ENCODE results near the gene ACER1. TPM values are rescaled to one million over a fixed set of nuclear protein-coding genes. Genes with fewer than 3 reads are reported as not detected.
"Not testable (repeated sequence)": the region's sequence is repeated elsewhere in the genome, so short reads cannot be mapped to it uniquely, and the experiment has no call there.

The ACER1 gene
- total RNA-seq, 1 donor from 2014 or later: not detected

GRCh38 chr19:6322284-6322683 is 11.1 kb downstream of the ACER1 start:
- H3K36me3 ChIP-seq: no peaks in the 10 kb centered on the region
- H3K4me3 ChIP-seq: no peak overlapping the region
- no peak for DNase-seq
- intact Hi-C loops (cut with micrococcal nuclease): no loop called here
- no peaks in the 10 kb centered on the region for H3K9me3 ChIP-seq (replicated peaks)
- no peaks in the 10 kb centered on the region for H3K4me1 ChIP-seq
- no peak for TF ChIP-seq CTCF (IDR thresholded peaks at IDR 0.05; ENCODE audit: borderline replicate concordance)
- H3K27ac ChIP-seq (replicated peaks): no peak overlapping the region
- H3K27me3 ChIP-seq (ENCODE audit: low read depth): peaks cover 61% of the 10 kb centered on the region

- Histone ChIP-seq H3K27me3 (ENCODE audit: low read depth) (peaks cover 38% of the 10 kb centered on the region), H3K9me3 (replicated peaks) (no peaks in the 10 kb centered on the region), H3K27ac (replicated peaks) (no peak overlapping the region), H3K4me1 (no peaks in the 10 kb centered on the region), H3K4me3 (no peak overlapping the region), H3K36me3 (no peaks in the 10 kb centered on the region)
- DNase-seq: no peak
- TF ChIP-seq CTCF (IDR thresholded peaks at IDR 0.05; ENCODE audit: borderline replicate concordance): no peak
- intact Hi-C loops (cut with micrococcal nuclease): no loop called here
These were observed 14.0 kb downstream of the ACER1 start for GRCh38 chr19:6319376-6319775.

- intact Hi-C loops (cut with micrococcal nuclease): no loop called here
- Histone ChIP-seq H3K27ac (replicated peaks) (no peak overlapping the region), H3K4me3 (no peak overlapping the region), H3K9me3 (replicated peaks) (peaks cover 1% of the 10 kb centered on the region), H3K4me1 (no peaks in the 10 kb centered on the region), H3K36me3 (no peaks in the 10 kb centered on the region), H3K27me3 (ENCODE audit: low read depth) (peaks cover 38% of the 10 kb centered on the region)
- TF ChIP-seq CTCF (IDR thresholded peaks at IDR 0.05; ENCODE audit: borderline replicate concordance): no peak
- DNase-seq: no peak
These were observed 14.6 kb downstream of the ACER1 start for GRCh38 chr19:6318772-6319171.

- H3K4me3 ChIP-seq; H3K36me3 ChIP-seq; H3K27ac ChIP-seq (replicated peaks); H3K4me1 ChIP-seq; H3K9me3 ChIP-seq (replicated peaks); intact Hi-C loops (cut with micrococcal nuclease); DNase-seq: not testable (repeated sequence)
- H3K27me3 ChIP-seq (ENCODE audit: low read depth): peaks cover 31% of the 10 kb centered on the region
These were observed 17.8 kb downstream of the ACER1 start for GRCh38 chr19:6315646-6316045.

GRCh38 chr19:6313398-6313969 is 19.9 kb downstream of the ACER1 start:
- TF ChIP-seq CTCF (IDR thresholded peaks at IDR 0.05; ENCODE audit: borderline replicate concordance): no peak
- DNase-seq: no peak
- Histone ChIP-seq H3K4me1 (no peaks in the 10 kb centered on the region), H3K4me3 (no peak overlapping the region), H3K27ac (replicated peaks) (no peak overlapping the region), H3K36me3 (no peaks in the 10 kb centered on the region), H3K9me3 (replicated peaks) (peaks cover 9% of the 10 kb centered on the region), H3K27me3 (ENCODE audit: low read depth) (peaks cover 20% of the 10 kb centered on the region)
- intact Hi-C loops (cut with micrococcal nuclease): no loop called here

GRCh38 chr19:6312018-6312417 is 21.4 kb downstream of the ACER1 start:
- Histone ChIP-seq H3K4me3 (no peak overlapping the region), H3K4me1 (no peaks in the 10 kb centered on the region), H3K36me3 (no peaks in the 10 kb centered on the region), H3K27me3 (ENCODE audit: low read depth) (peaks cover 29% of the 10 kb centered on the region), H3K9me3 (replicated peaks) (peaks cover 9% of the 10 kb centered on the region), H3K27ac (replicated peaks) (no peak overlapping the region)
- intact Hi-C loops (cut with micrococcal nuclease): no loop called here
- no peak for DNase-seq
- TF ChIP-seq CTCF (IDR thresholded peaks at IDR 0.05; ENCODE audit: borderline replicate concordance): no peak

All from left ventricle myocardium inferior (tissue), 1 donor.